ENCODE measurements around the gene IFT88. TPM values are rescaled to one million over a fixed set of nuclear protein-coding genes. Genes with fewer than 3 reads are reported as not detected.

IFT88 gene
- total RNA-seq, 1 donor from 2014 or later = 29.4 TPM

GRCh38 chr13:20573636-20574035, 6.7 kb downstream of the IFT88 start:
- Mint-ChIP-seq H3K4me3 (ENCODE audit: low read depth) (no peak overlapping the region), H3K4me1 (ENCODE audit: low read depth) (no peaks in the 10 kb centered on the region), H3K9me3 (ENCODE audit: low read depth) (peaks cover 25% of the 10 kb centered on the region), H3K27ac (no peak overlapping the region), H3K36me3 (ENCODE audit: insufficient read depth) (peaks cover 49% of the 10 kb centered on the region), H3K27me3 (no peaks in the 10 kb centered on the region)
- DNase-seq (ENCODE audit: low spot score, unreplicated experiment) = no peak
- TF ChIP-seq CTCF (IDR thresholded peaks at IDR 0.05; ENCODE audit: unreplicated experiment) = no peak

- H3K4me1 Mint-ChIP-seq (ENCODE audit: low read depth) = no peaks in the 10 kb centered on the region
- no peak for DNase-seq (ENCODE audit: low spot score, unreplicated experiment)
- no peak overlapping the region for H3K4me3 Mint-ChIP-seq (ENCODE audit: low read depth)
- H3K27ac Mint-ChIP-seq = no peak overlapping the region
- H3K27me3 Mint-ChIP-seq = no peaks in the 10 kb centered on the region
- peaks cover 74% of the 10 kb centered on the region for H3K36me3 Mint-ChIP-seq (ENCODE audit: insufficient read depth)
- H3K9me3 Mint-ChIP-seq (ENCODE audit: low read depth) = peaks cover 35% of the 10 kb centered on the region
- TF ChIP-seq CTCF (IDR thresholded peaks at IDR 0.05; ENCODE audit: unreplicated experiment) = no peak
Observed at GRCh38 chr13:20579191-20579590, 12.2 kb downstream of the IFT88 start.

GRCh38 chr13:20580257-20580656, 13.3 kb downstream of the IFT88 start:
- no peak for DNase-seq (ENCODE audit: low spot score, unreplicated experiment)
- Mint-ChIP-seq H3K4me1 (ENCODE audit: low read depth) (no peaks in the 10 kb centered on the region), H3K27ac (no peak overlapping the region), H3K36me3 (ENCODE audit: insufficient read depth) (peaks cover 76% of the 10 kb centered on the region), H3K4me3 (ENCODE audit: low read depth) (no peak overlapping the region), H3K27me3 (no peaks in the 10 kb centered on the region), H3K9me3 (ENCODE audit: low read depth) (peaks cover 38% of the 10 kb centered on the region)
- no peak for TF ChIP-seq CTCF (IDR thresholded peaks at IDR 0.05; ENCODE audit: unreplicated experiment)

- H3K27ac Mint-ChIP-seq = no peak overlapping the region
- no peak for TF ChIP-seq CTCF (IDR thresholded peaks at IDR 0.05; ENCODE audit: unreplicated experiment)
- H3K36me3 Mint-ChIP-seq (ENCODE audit: insufficient read depth) = peaks cover 65% of the 10 kb centered on the region
- no peak overlapping the region for H3K4me3 Mint-ChIP-seq (ENCODE audit: low read depth)
- peaks cover 21% of the 10 kb centered on the region for H3K9me3 Mint-ChIP-seq (ENCODE audit: low read depth)
- DNase-seq (ENCODE audit: low spot score, unreplicated experiment) = no peak
- no peaks in the 10 kb centered on the region for H3K4me1 Mint-ChIP-seq (ENCODE audit: low read depth)
- H3K27me3 Mint-ChIP-seq = no peaks in the 10 kb centered on the region
Observed at GRCh38 chr13:20582026-20582425, 15.1 kb downstream of the IFT88 start.

- no peak for DNase-seq (ENCODE audit: low spot score, unreplicated experiment)
- no peak overlapping the region for H3K4me3 Mint-ChIP-seq (ENCODE audit: low read depth)
- peaks cover 56% of the 10 kb centered on the region for H3K36me3 Mint-ChIP-seq (ENCODE audit: insufficient read depth)
- no peaks in the 10 kb centered on the region for H3K27me3 Mint-ChIP-seq
- H3K27ac Mint-ChIP-seq = no peak overlapping the region
- no peak for TF ChIP-seq CTCF (IDR thresholded peaks at IDR 0.05; ENCODE audit: unreplicated experiment)
- no peaks in the 10 kb centered on the region for H3K4me1 Mint-ChIP-seq (ENCODE audit: low read depth)
- peaks cover 13% of the 10 kb centered on the region for H3K9me3 Mint-ChIP-seq (ENCODE audit: low read depth)
Observed at GRCh38 chr13:20583803-20584293, 16.9 kb downstream of the IFT88 start.
